Spinal cord (tissue), 10 donors: ENCODE results near the gene PLD1. TPM values are rescaled to one million over a fixed set of nuclear protein-coding genes. Genes with fewer than 3 reads are reported as not detected.
"Not testable (repeated sequence)": the region's sequence is repeated elsewhere in the genome, so short reads cannot be mapped to it uniquely, and the experiment has no call there.

ENCODE experiments used
- DNase-seq, 6 donors: peaks; one replicate each; pipeline versions ENCODE4 v3.0.0 to v3.0.0-alpha.2; 2013 to 2015; ENCODE audit warnings: low spot score in 6 of 6, low read depth in 4 of 6
- H3K27ac ChIP-seq: one replicate; pipeline ENCODE4 v1.5.1; 2013; ENCODE audit warnings: low read depth, low read length, control low read depth
- H3K27me3 ChIP-seq: one replicate; pipeline ENCODE4 v1.6.1; 2013; ENCODE audit warnings: low read length; ENCODE audit not compliant: control insufficient read depth, insufficient read depth
- H3K36me3 ChIP-seq: one replicate; pipeline ENCODE4 v1.6.1; 2013; ENCODE audit warnings: low read length; ENCODE audit not compliant: control insufficient read depth, insufficient read depth
- H3K4me1 ChIP-seq: one replicate; pipeline ENCODE4 v1.6.1; 2013; ENCODE audit warnings: low read length; ENCODE audit not compliant: control insufficient read depth, insufficient read depth
- H3K4me3 ChIP-seq: one replicate; pipeline ENCODE4 v1.5.1; 2013; ENCODE audit warnings: low read depth, low read length, control low read depth
- H3K9me3 ChIP-seq: one replicate; pipeline ENCODE4 v1.6.1; 2013; ENCODE audit warnings: low read length; ENCODE audit not compliant: control insufficient read depth, insufficient read depth
- WGBS: methylation state at CpG from one replicate; pipeline ENCODE4 v1.1.5; 2013; ENCODE audit warnings: missing lambda C conversion rate; ENCODE audit not compliant: insufficient coverage; 5-methylcytosine and 5-hydroxymethylcytosine counted together
- polyA plus RNA-seq, 2 donors: library from polyadenylated mRNA; unstranded; fragments of 120-200 nt; gene quantifications; one replicate each; pipeline ENCODE4 v1.2.1, GENCODE V29; 2013; ENCODE audit not compliant: insufficient read length in 2 of 2
- total RNA-seq, 2 donors: library from RNA; depleted of rRNA in 1 of 2; stranded (reverse); fragments of 120-200 nt in 1 of 2; fragments of >200 nt in 1 of 2; gene quantifications; one replicate each; pipeline versions ENCODE4 v1.2.3 to v1.2.4, GENCODE V29; 2013 to 2014
- donor health status: healthy.

PLD1 gene
- total and polyA plus RNA-seq, 4 donors = 31.1 to 92.5 (median 51.2) TPM

- H3K9me3 ChIP-seq = no peaks in the 10 kb centered on the region
- no peak overlapping the region for H3K27ac ChIP-seq
- H3K4me3 ChIP-seq = no peak overlapping the region
- H3K27me3 ChIP-seq = no peaks in the 10 kb centered on the region
- no CpG with 5 or more reads among the region's 2 CpGs for WGBS
- H3K36me3 ChIP-seq = no peaks in the 10 kb centered on the region
- DNase-seq = no peak
- H3K4me1 ChIP-seq = no peaks in the 10 kb centered on the region
Measured at GRCh38 chr3:171640520-171641412, 169.5 kb downstream of the PLD1 start.

GRCh38 chr3:171636666-171637065 is 173.6 kb downstream of the PLD1 start:
- Histone ChIP-seq H3K4me3 (no peak overlapping the region), H3K9me3 (no peaks in the 10 kb centered on the region), H3K27ac (no peak overlapping the region), H3K36me3 (no peaks in the 10 kb centered on the region), H3K4me1 (no peaks in the 10 kb centered on the region), H3K27me3 (no peaks in the 10 kb centered on the region)
- no CpG with 5 or more reads among the region's 1 CpG for WGBS
- DNase-seq = no peak

GRCh38 chr3:171632766-171633165 is 177.5 kb downstream of the PLD1 start:
- H3K36me3 ChIP-seq = no peaks in the 10 kb centered on the region
- no peak for DNase-seq

GRCh38 chr3:171626799-171627198 is 183.5 kb downstream of the PLD1 start:
- H3K4me3 ChIP-seq, DNase-seq, H3K4me1 ChIP-seq, H3K36me3 ChIP-seq, H3K9me3 ChIP-seq, H3K27me3 ChIP-seq, H3K27ac ChIP-seq: not testable (repeated sequence)
- no CpG with 5 or more reads among the region's 2 CpGs for WGBS

More at GRCh38 chr3:171632766-171633165, 177.5 kb downstream of the PLD1 start:
- Histone ChIP-seq H3K4me3 (no peak overlapping the region), H3K4me1 (no peaks in the 10 kb centered on the region), H3K27ac (no peak overlapping the region), H3K9me3 (no peaks in the 10 kb centered on the region), H3K27me3 (no peaks in the 10 kb centered on the region)
- WGBS = no CpG with 5 or more reads among the region's 4 CpGs

GRCh38 chr3:171622126-171622525 is 188.2 kb downstream of the PLD1 start:
- H3K27me3 ChIP-seq = no peaks in the 10 kb centered on the region
- H3K9me3 ChIP-seq = no peaks in the 10 kb centered on the region
- H3K36me3 ChIP-seq = no peaks in the 10 kb centered on the region
- no peaks in the 10 kb centered on the region for H3K4me1 ChIP-seq
- DNase-seq = no peak
- WGBS = no CpG with 5 or more reads among the region's 2 CpGs
- no peak overlapping the region for H3K27ac ChIP-seq
- no peak overlapping the region for H3K4me3 ChIP-seq

- peak in 2 of 6 donors; percentile 55 to 84 for DNase-seq
- Histone ChIP-seq H3K27me3 (no peaks in the 10 kb centered on the region), H3K36me3 (no peaks in the 10 kb centered on the region), H3K9me3 (no peaks in the 10 kb centered on the region), H3K27ac (no peak overlapping the region), H3K4me3 (no peak overlapping the region), H3K4me1 (no peaks in the 10 kb centered on the region)
- WGBS = no CpG with 5 or more reads among the region's 1 CpG
Measured at GRCh38 chr3:171620825-171621434, 189.4 kb downstream of the PLD1 start.

- DNase-seq = no peak
- no CpG with 5 or more reads among the region's 4 CpGs for WGBS
- no peak overlapping the region for H3K4me3 ChIP-seq
- no peak overlapping the region for H3K27ac ChIP-seq
- H3K27me3 ChIP-seq = no peaks in the 10 kb centered on the region
- no peaks in the 10 kb centered on the region for H3K9me3 ChIP-seq
- no peaks in the 10 kb centered on the region for H3K36me3 ChIP-seq
- H3K4me1 ChIP-seq = peaks cover 4% of the 10 kb centered on the region
Measured at GRCh38 chr3:171616798-171617197, 193.5 kb downstream of the PLD1 start.

- H3K36me3 ChIP-seq = no peaks in the 10 kb centered on the region
Measured at GRCh38 chr3:171615686-171616085, 194.6 kb downstream of the PLD1 start.

GRCh38 chr3:171615281-171615680 is 195.0 kb downstream of the PLD1 start:
- no peak overlapping the region for H3K27ac ChIP-seq
- no peak overlapping the region for H3K4me3 ChIP-seq
- H3K36me3 ChIP-seq = no peaks in the 10 kb centered on the region
- no peaks in the 10 kb centered on the region for H3K9me3 ChIP-seq
- no peaks in the 10 kb centered on the region for H3K27me3 ChIP-seq
- H3K4me1 ChIP-seq = peaks cover 4% of the 10 kb centered on the region
- DNase-seq = no peak

More at GRCh38 chr3:171615686-171616085, 194.6 kb downstream of the PLD1 start:
- peak in 2 of 6 donors; percentile 15 to 26 for DNase-seq
- no CpG with 5 or more reads among the region's 1 CpG for WGBS
- Histone ChIP-seq H3K4me1 (peaks cover 4% of the 10 kb centered on the region), H3K27ac (no peak overlapping the region), H3K27me3 (no peaks in the 10 kb centered on the region), H3K4me3 (no peak overlapping the region), H3K9me3 (no peaks in the 10 kb centered on the region)
